Measurements from ENCODE around the gene RPS6KA4. TPM values are rescaled to one million over a fixed set of nuclear protein-coding genes. Genes with fewer than 3 reads are reported as not detected.

RPS6KA4 gene
- total RNA-seq, 4 donors from 2014 or later: 19.1 to 36.1 (median 26.0) TPM

GRCh38 chr11:64409707-64410403 lies 50.9 kb downstream of the RPS6KA4 start:
- Histone ChIP-seq H3K4me1 (peaks cover 0 to 11% (median 8%) of the 10 kb centered on the region in 4 donors), H3K27me3 (peaks cover 0 to 3% (median 0%) of the 10 kb centered on the region in 4 donors), H3K4me3 (no peak overlapping the region), H3K36me3 (no peaks in the 10 kb centered on the region), H3K9me3 (no peaks in the 10 kb centered on the region), H3K27ac (replicated peaks in 1 of 4) (no peak overlapping the region)
- no peak for DNase-seq (ENCODE audit: extremely low spot score)
- 29% methylated on average over 16 of the region's 16 CpGs for WGBS
- intact Hi-C loops (cut with DNase I): no loop called here
- TF ChIP-seq CTCF (IDR thresholded peaks at IDR 0.05) (no peak), POLR2AphosphoS5 (IDR thresholded peaks at IDR 0.05) (no peak), POLR2A (IDR thresholded peaks at IDR 0.05; ENCODE audit: low read depth) (no peak), EP300 (IDR thresholded peaks at IDR 0.05) (no peak)

GRCh38 chr11:64410404-64410734 lies 51.4 kb downstream of the RPS6KA4 start:
- Histone ChIP-seq H3K9me3 (no peaks in the 10 kb centered on the region), H3K4me1 (peaks cover 0 to 11% (median 8%) of the 10 kb centered on the region in 4 donors), H3K4me3 (no peak overlapping the region), H3K27me3 (no peaks in the 10 kb centered on the region), H3K27ac (replicated peaks in 1 of 4) (no peak overlapping the region), H3K36me3 (no peaks in the 10 kb centered on the region)
- intact Hi-C loops (cut with DNase I): no loop called here
- TF ChIP-seq POLR2AphosphoS5 (IDR thresholded peaks at IDR 0.05): no peak
- TF ChIP-seq EP300 (IDR thresholded peaks at IDR 0.05): no peak
- TF ChIP-seq POLR2A (IDR thresholded peaks at IDR 0.05; ENCODE audit: low read depth): no peak
- no peak for TF ChIP-seq CTCF (IDR thresholded peaks at IDR 0.05)
- WGBS: 82% methylated on average over 5 of the region's 7 CpGs
- DNase-seq (ENCODE audit: extremely low spot score): no peak

GRCh38 chr11:64413417-64413816 lies 54.5 kb downstream of the RPS6KA4 start:
- DNase-seq (ENCODE audit: extremely low spot score): no peak
- intact Hi-C loops (cut with DNase I): no loop called here
- Histone ChIP-seq H3K27me3 (no peaks in the 10 kb centered on the region), H3K36me3 (no peaks in the 10 kb centered on the region), H3K27ac (replicated peaks in 1 of 4) (no peak overlapping the region), H3K4me3 (no peak overlapping the region), H3K9me3 (no peaks in the 10 kb centered on the region), H3K4me1 (no peaks in the 10 kb centered on the region)
- 78% methylated on average over 3 of the region's 3 CpGs for WGBS
- TF ChIP-seq POLR2A (IDR thresholded peaks at IDR 0.05; ENCODE audit: low read depth): no peak
- TF ChIP-seq CTCF (IDR thresholded peaks at IDR 0.05): no peak
- no peak for TF ChIP-seq EP300 (IDR thresholded peaks at IDR 0.05)
- TF ChIP-seq POLR2AphosphoS5 (IDR thresholded peaks at IDR 0.05): no peak

- Histone ChIP-seq H3K36me3 (no peaks in the 10 kb centered on the region), H3K4me1 (no peaks in the 10 kb centered on the region), H3K27ac (replicated peaks in 1 of 4) (no peak overlapping the region), H3K4me3 (no peak overlapping the region), H3K27me3 (no peaks in the 10 kb centered on the region), H3K9me3 (no peaks in the 10 kb centered on the region)
- TF ChIP-seq CTCF (IDR thresholded peaks at IDR 0.05): no peak
- TF ChIP-seq POLR2AphosphoS5 (IDR thresholded peaks at IDR 0.05): no peak
- no peak for TF ChIP-seq POLR2A (IDR thresholded peaks at IDR 0.05; ENCODE audit: low read depth)
- no peak for TF ChIP-seq EP300 (IDR thresholded peaks at IDR 0.05)
- WGBS: 46% methylated on average over 10 of the region's 10 CpGs
- intact Hi-C loops (cut with DNase I): no loop called here
- no peak for DNase-seq (ENCODE audit: extremely low spot score)
These were observed 56.3 kb downstream of the RPS6KA4 start for GRCh38 chr11:64415286-64415685.

All from esophagus muscularis mucosa (tissue), 4 donors.